Naive thymus-derived CD4-positive, alpha-beta T cell (primary cell): ENCODE data around the gene COL23A1. TPM values are rescaled to one million over a fixed set of nuclear protein-coding genes. Genes with fewer than 3 reads are reported as not detected.

Experiments used
- ATAC-seq: fragments of 150-1000 bp; cut with Tn5 transposase; 2 replicates; pipeline ENCODE4 v1.10.0; 2021; ENCODE audit warnings: mild to moderate bottlenecking, moderate library complexity
- CTCF ChIA-PET: fragments of 350-600 bp; sonication (Branson Sonifier 250); formaldehyde crosslinking; loops from one replicate; lab custom pipeline; 2021; ENCODE audit warnings: antibody characterized with exemption; lab: Charles Lee
- POLR2A ChIA-PET: fragments of 350-600 bp; sonication (Branson Sonifier 250); formaldehyde crosslinking; loops from one replicate; lab custom pipeline; 2021; ENCODE audit warnings: antibody characterized with exemption, inconsistent platforms; lab: Charles Lee
- DNase-seq, 9 donors: peaks; one replicate each; pipeline versions ENCODE4 v3.0.0 to v3.0.0-alpha.2; 2020 to 2022; ENCODE audit warnings: mixed read lengths in 1 of 9
- H3K27ac ChIP-seq: one replicate; pipeline ENCODE4 v1.7.0; 2013; ENCODE audit warnings: mild to moderate bottlenecking, low read depth, low read length, moderate library complexity
- H3K27me3 ChIP-seq, 2 donors: one replicate each; pipeline ENCODE4 v1.7.0; 2013; ENCODE audit warnings: low read length in 2 of 2, mild to moderate bottlenecking in 2 of 2, moderate library complexity in 2 of 2; ENCODE audit not compliant: control insufficient read depth in 2 of 2, insufficient read depth in 2 of 2
- H3K36me3 ChIP-seq, 3 experiments: 1 replicate in 2 of 3; 2 replicates in 1 of 3; pipeline ENCODE4 v1.7.0; 2013; ENCODE audit warnings: low read length in 3 of 3, mild to moderate bottlenecking in 3 of 3, moderate library complexity in 1 of 3; ENCODE audit not compliant: insufficient read depth in 3 of 3, control insufficient read depth in 2 of 3
- H3K4me1 ChIP-seq, 2 donors: one replicate each; pipeline ENCODE4 v1.7.0; 2013; ENCODE audit warnings: low read length in 2 of 2, mild to moderate bottlenecking in 2 of 2, moderate library complexity in 1 of 2; ENCODE audit not compliant: control insufficient read depth in 2 of 2, insufficient read depth in 2 of 2
- H3K4me3 ChIP-seq: 2 replicates; pipeline ENCODE4 v1.7.0; 2013; ENCODE audit warnings: mild to moderate bottlenecking, low read length
- H3K9me3 ChIP-seq, 3 experiments: 1 replicate in 2 of 3; 2 replicates in 1 of 3; pipeline ENCODE4 v1.7.0; 2013; ENCODE audit warnings: low read length in 3 of 3; ENCODE audit not compliant: control insufficient read depth in 2 of 3
- H3K27ac Mint-ChIP-seq, 9 donors: one replicate each; pipeline ENCODE4 v1.8.0; 2020 to 2022; ENCODE audit warnings: mixed read lengths in 9 of 9, mild to moderate bottlenecking in 8 of 9, moderate library complexity in 5 of 9, inconsistent platforms in 2 of 9
- H3K27me3 Mint-ChIP-seq, 5 donors: one replicate each; pipeline ENCODE4 v1.8.0; 2021 to 2022; ENCODE audit warnings: mixed read lengths in 5 of 5, mild to moderate bottlenecking in 1 of 5
- H3K36me3 Mint-ChIP-seq, 5 donors: one replicate each; pipeline ENCODE4 v1.8.0; 2020 to 2022; ENCODE audit warnings: mixed read lengths in 5 of 5, mild to moderate bottlenecking in 3 of 5, inconsistent platforms in 1 of 5
- H3K4me1 Mint-ChIP-seq, 7 donors: one replicate each; pipeline ENCODE4 v1.8.0; 2020 to 2022; ENCODE audit warnings: mixed read lengths in 7 of 7, mild to moderate bottlenecking in 3 of 7, inconsistent platforms in 1 of 7
- H3K4me3 Mint-ChIP-seq, 10 donors: one replicate each; pipeline ENCODE4 v1.8.0; 2020 to 2022; ENCODE audit warnings: mild to moderate bottlenecking in 10 of 10, mixed read lengths in 10 of 10, moderate library complexity in 6 of 10, inconsistent platforms in 2 of 10
- H3K9me3 Mint-ChIP-seq, 11 donors: one replicate each; pipeline ENCODE4 v1.8.0; 2020 to 2022; ENCODE audit warnings: mixed read lengths in 11 of 11, mild to moderate bottlenecking in 4 of 11, inconsistent platforms in 1 of 11, moderate library complexity in 1 of 11
- intact Hi-C, 2 donors: fragments of 100-400 bp; cut with micrococcal nuclease; formaldehyde crosslinking; loops; one replicate each; pipeline ENCODE4 v1.15.1; 2023
- polyA plus RNA-seq, 2 donors: library from polyadenylated mRNA; unstranded; fragments of 300-500 nt; fragmentation: Illumina TruSeq; gene quantifications; one replicate each; pipeline ENCODE4 v1.2.3, GENCODE V29; 2021
- total RNA-seq, 6 experiments: library from RNA in 5 of 6; stranded (reverse) in 5 of 6; gene quantifications; 1 replicate in 5 of 6; 2 replicates in 1 of 6; pipeline ENCODE4 v1.2.3 and lab custom pipeline; 2021 to 2026

Gene COL23A1
- total and polyA plus RNA-seq, 7 experiments from 2014 or later = 0.13 to 0.32 (median 0.22) TPM; not detected in 4

GRCh38 chr5:178218237-178218776, 371.9 kb downstream of the COL23A1 start:
- no peaks in the 10 kb centered on the region for H3K27me3 Mint-ChIP-seq
- Histone ChIP-seq H3K4me1 (no peaks in the 10 kb centered on the region), H3K4me3 (no peak overlapping the region), H3K9me3 (no peaks in the 10 kb centered on the region), H3K36me3 (peaks cover 0 to 60% (median 4%) of the 10 kb centered on the region in 3 experiments), H3K27me3 (no peaks in the 10 kb centered on the region), H3K27ac (no peak overlapping the region)
- H3K9me3 Mint-ChIP-seq = no peaks in the 10 kb centered on the region
- CTCF ChIA-PET = no interaction called here
- H3K4me1 Mint-ChIP-seq = peaks cover 21 to 38% (median 32%) of the 10 kb centered on the region in 7 donors
- no peak overlapping the region for H3K4me3 Mint-ChIP-seq
- peak overlapping the region in 2 of 9 donors; percentile 19 to 23 for H3K27ac Mint-ChIP-seq
- POLR2A ChIA-PET = no interaction called here
- peaks cover 0 to 40% (median 21%) of the 10 kb centered on the region in 5 donors for H3K36me3 Mint-ChIP-seq
- DNase-seq (no peak), ATAC-seq (no peak)
- intact Hi-C loops = no loop called here

GRCh38 chr5:178216779-178217178, 373.4 kb downstream of the COL23A1 start:
- no peaks in the 10 kb centered on the region for H3K27me3 Mint-ChIP-seq
- peaks cover 13 to 31% (median 23%) of the 10 kb centered on the region in 7 donors for H3K4me1 Mint-ChIP-seq
- no peaks in the 10 kb centered on the region for H3K27me3 ChIP-seq
- H3K9me3 Mint-ChIP-seq = no peaks in the 10 kb centered on the region
- peaks cover 4 to 60% (median 12%) of the 10 kb centered on the region in 3 experiments for H3K36me3 ChIP-seq
- no peak overlapping the region for H3K4me3 Mint-ChIP-seq
- intact Hi-C loops = no loop called here
- H3K27ac ChIP-seq = no peak overlapping the region
- ChIA-PET POLR2A (interaction anchor here (0.9 to 3.8 kb wide), 4 partner anchors 9 to 16 kb away, joined by 3 to 11 read pairs (median 7); partner anchors contain the start of gene PHYKPL), CTCF (interaction anchor here (1.5 kb wide), 1 partner anchor 11 kb away, joined by 3 read pairs; no protein-coding TSS in a partner anchor)
- DNase-seq (no peak), ATAC-seq (no peak)
- no peaks in the 10 kb centered on the region for H3K4me1 ChIP-seq
- no peaks in the 10 kb centered on the region for H3K9me3 ChIP-seq
- no peak overlapping the region for H3K4me3 ChIP-seq
- peak overlapping the region in 2 of 9 donors; percentile 30 to 81 for H3K27ac Mint-ChIP-seq
- peaks cover 0 to 38% (median 15%) of the 10 kb centered on the region in 5 donors for H3K36me3 Mint-ChIP-seq

DNA sequence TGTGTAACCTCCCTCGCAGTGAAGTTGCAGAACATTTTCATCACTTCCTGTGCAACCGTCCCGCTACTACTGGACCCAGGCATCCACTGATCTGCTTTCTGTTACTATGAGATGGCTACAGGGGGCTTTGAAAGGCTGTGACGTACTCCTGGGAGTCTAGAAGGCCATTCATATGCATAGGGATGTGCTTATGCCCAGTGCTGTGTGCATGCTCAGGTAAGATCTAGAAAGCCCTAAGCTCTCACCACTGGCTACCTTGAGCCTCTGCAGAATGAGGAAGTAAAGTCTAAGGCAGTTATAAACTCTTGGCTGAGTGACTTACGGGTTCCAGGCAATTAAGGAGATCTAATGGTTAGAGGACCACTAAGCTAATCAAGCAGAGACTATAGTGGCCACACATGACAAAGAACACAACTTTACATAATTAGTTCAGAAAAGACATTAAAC, 374.1 kb downstream of the COL23A1 start:
- H3K4me1 ChIP-seq = no peaks in the 10 kb centered on the region
- Mint-ChIP-seq H3K36me3 (peaks cover under 1 to 43% (median 12%) of the 10 kb centered on the region in 5 donors), H3K4me1 (peaks cover 6 to 28% (median 19%) of the 10 kb centered on the region in 7 donors), H3K4me3 (no peak overlapping the region), H3K27me3 (no peaks in the 10 kb centered on the region), H3K27ac (peak overlapping the region in 8 of 9 donors; percentile 10 to 81 (median 46)), H3K9me3 (no peaks in the 10 kb centered on the region)
- ATAC-seq (no peak), DNase-seq (no peak)
- intact Hi-C loops = no loop called here
- CTCF ChIA-PET = interaction anchor here (0.6 to 1.5 kb wide), 2 partner anchors 10 to 19 kb away, joined by 3 read pairs; no protein-coding TSS in a partner anchor
- H3K27ac ChIP-seq = peak overlapping the region; percentile 15
- H3K36me3 ChIP-seq = peaks cover 5 to 60% (median 18%) of the 10 kb centered on the region in 3 experiments
- no peaks in the 10 kb centered on the region for H3K9me3 ChIP-seq
- no peaks in the 10 kb centered on the region for H3K27me3 ChIP-seq
- POLR2A ChIA-PET = interaction anchor here (1.1 to 3.8 kb wide), 5 partner anchors 10 to 15 kb away, joined by 3 to 11 read pairs (median 11); partner anchors contain the start of gene HNRNPAB
- H3K4me3 ChIP-seq = no peak overlapping the region

GRCh38 chr5:178215280-178216002, 374.8 kb downstream of the COL23A1 start:
- Mint-ChIP-seq H3K4me3 (no peak overlapping the region), H3K27ac (peak overlapping the region in 4 of 9 donors; percentile 14 to 71 (median 50)), H3K9me3 (no peaks in the 10 kb centered on the region), H3K36me3 (peaks cover 5 to 44% (median 12%) of the 10 kb centered on the region in 5 donors), H3K27me3 (no peaks in the 10 kb centered on the region), H3K4me1 (peaks cover 6 to 22% (median 13%) of the 10 kb centered on the region in 7 donors)
- Histone ChIP-seq H3K36me3 (peaks cover 5 to 61% (median 19%) of the 10 kb centered on the region in 3 experiments), H3K27ac (peak overlapping the region; percentile 37), H3K4me3 (no peak overlapping the region), H3K4me1 (no peaks in the 10 kb centered on the region), H3K27me3 (no peaks in the 10 kb centered on the region), H3K9me3 (no peaks in the 10 kb centered on the region)
- ChIA-PET POLR2A (interaction anchor here (1.1 to 3.8 kb wide), 5 partner anchors 9 to 15 kb away, joined by 3 to 11 read pairs (median 11); partner anchors contain the start of gene HNRNPAB), CTCF (interaction anchor here (0.6 to 1.5 kb wide), 2 partner anchors 10 to 19 kb away, joined by 3 read pairs; no protein-coding TSS in a partner anchor)
- DNase-seq (no peak), ATAC-seq (no peak)
- intact Hi-C loops = no loop called here

- ChIA-PET CTCF (interaction anchor here (1.1 kb wide), 1 partner anchor 21 kb away, joined by 3 read pairs; no protein-coding TSS in a partner anchor), POLR2A (interaction anchor here (2.3 to 3.8 kb wide), 3 partner anchors 8 to 14 kb away, joined by 11 read pairs; partner anchors contain the start of gene HNRNPAB)
- intact Hi-C loops = no loop called here
- H3K27ac Mint-ChIP-seq = peak overlapping the region in 4 of 9 donors; percentile 30 to 63 (median 49)
- Histone ChIP-seq H3K27ac (no peak overlapping the region), H3K9me3 (no peaks in the 10 kb centered on the region), H3K36me3 (peaks cover 12 to 70% (median 20%) of the 10 kb centered on the region in 3 experiments), H3K27me3 (no peaks in the 10 kb centered on the region), H3K4me3 (no peak overlapping the region), H3K4me1 (no peaks in the 10 kb centered on the region)
- H3K4me3 Mint-ChIP-seq = no peak overlapping the region
- peaks cover 10 to 32% (median 12%) of the 10 kb centered on the region in 7 donors for H3K4me1 Mint-ChIP-seq
- H3K36me3 Mint-ChIP-seq = peaks cover 5 to 47% (median 12%) of the 10 kb centered on the region in 5 donors
- ATAC-seq (no peak), DNase-seq (no peak)
- H3K9me3 Mint-ChIP-seq = no peaks in the 10 kb centered on the region
- H3K27me3 Mint-ChIP-seq = no peaks in the 10 kb centered on the region
Observed at GRCh38 chr5:178214160-178214803, 375.9 kb downstream of the COL23A1 start.

DNA sequence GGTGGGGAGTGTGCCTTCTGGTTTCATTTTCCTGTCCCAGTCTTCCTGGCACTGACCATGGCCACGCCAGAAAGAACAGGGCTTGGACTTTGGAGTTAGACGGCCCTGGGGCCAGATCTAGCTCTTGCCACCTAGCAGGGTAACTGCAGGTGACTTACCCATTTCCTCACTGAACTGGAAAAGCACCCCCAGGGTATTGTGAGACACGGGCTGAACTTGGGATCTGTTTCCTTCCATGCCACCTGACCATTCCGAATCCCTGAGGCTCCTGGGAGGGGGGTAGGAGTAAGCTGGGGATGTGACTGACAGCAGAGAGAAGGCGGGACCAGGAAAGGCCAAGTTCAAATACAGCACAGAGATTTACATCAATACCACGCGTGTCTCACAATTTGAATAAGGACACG, 376.4 kb downstream of the COL23A1 start:
- Mint-ChIP-seq H3K4me1 (peaks cover 9 to 37% (median 15%) of the 10 kb centered on the region in 7 donors), H3K4me3 (no peak overlapping the region), H3K27me3 (no peaks in the 10 kb centered on the region), H3K27ac (peak overlapping the region in 5 of 9 donors; percentile 25 to 63 (median 46)), H3K36me3 (peaks cover 5 to 47% (median 12%) of the 10 kb centered on the region in 5 donors), H3K9me3 (no peaks in the 10 kb centered on the region)
- no peaks in the 10 kb centered on the region for H3K4me1 ChIP-seq
- CTCF ChIA-PET = interaction anchor here (1.1 kb wide), 1 partner anchor 21 kb away, joined by 3 read pairs; no protein-coding TSS in a partner anchor
- H3K9me3 ChIP-seq = no peaks in the 10 kb centered on the region
- no peak for ATAC-seq
- no peak overlapping the region for H3K27ac ChIP-seq
- H3K27me3 ChIP-seq = no peaks in the 10 kb centered on the region
- H3K36me3 ChIP-seq = peaks cover 18 to 75% (median 25%) of the 10 kb centered on the region in 3 experiments
- POLR2A ChIA-PET = interaction anchor here (3.1 to 3.8 kb wide), 2 partner anchors 9 to 14 kb away, joined by 11 read pairs; partner anchors contain the start of gene HNRNPAB
- H3K4me3 ChIP-seq = no peak overlapping the region
- intact Hi-C loops = no loop called here
- no peak for DNase-seq
